Retinal pigment epithelial cell (primary cell): Measurements from ENCODE around the gene HIP1.
"Not testable (repeated sequence)": the region's sequence is repeated elsewhere in the genome, so short reads cannot be mapped to it uniquely, and the experiment has no call there.

ENCODE experiments used
- DNase-seq: peaks from one replicate; pipeline ENCODE4 v3.0.0-alpha.2; 2010; ENCODE audit warnings: low read depth
- H3K4me3 ChIP-seq: 2 replicates; pipeline ENCODE4 v1.5.1; 2011; ENCODE audit warnings: mild to moderate bottlenecking, low read length, control low read depth, moderate library complexity
- TF ChIP-seq, protein P1 (sequence below): conservative IDR thresholded peaks from 2 replicates; pipeline ENCODE4 v1.5.1; 2011; ENCODE audit warnings: low read depth, low read length, control low read depth, inconsistent platforms

HIP1 gene

DNA sequence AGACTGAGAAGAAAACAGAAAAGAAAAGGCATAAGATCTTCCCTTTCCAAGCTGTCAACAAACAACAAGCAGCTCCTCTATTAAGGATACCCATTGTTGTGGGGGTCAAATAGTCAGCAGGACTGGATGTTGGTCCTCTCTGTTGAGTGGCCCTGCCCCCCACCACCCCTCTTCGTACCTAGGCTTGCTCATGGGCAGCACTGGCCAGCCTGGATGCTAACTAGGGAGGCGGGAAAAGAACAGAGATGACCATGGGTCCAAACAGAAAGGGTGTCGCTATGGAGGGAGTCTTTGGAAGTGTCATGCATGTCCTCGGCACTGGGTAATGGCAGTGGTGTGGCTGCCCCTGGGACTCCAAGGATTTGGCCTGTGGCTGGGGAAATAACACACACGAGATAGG is 201.0 kb downstream of the HIP1 start:
- no peak overlapping the region for H3K4me3 ChIP-seq
- no peak for DNase-seq
- TF ChIP-seq, protein P1, sequence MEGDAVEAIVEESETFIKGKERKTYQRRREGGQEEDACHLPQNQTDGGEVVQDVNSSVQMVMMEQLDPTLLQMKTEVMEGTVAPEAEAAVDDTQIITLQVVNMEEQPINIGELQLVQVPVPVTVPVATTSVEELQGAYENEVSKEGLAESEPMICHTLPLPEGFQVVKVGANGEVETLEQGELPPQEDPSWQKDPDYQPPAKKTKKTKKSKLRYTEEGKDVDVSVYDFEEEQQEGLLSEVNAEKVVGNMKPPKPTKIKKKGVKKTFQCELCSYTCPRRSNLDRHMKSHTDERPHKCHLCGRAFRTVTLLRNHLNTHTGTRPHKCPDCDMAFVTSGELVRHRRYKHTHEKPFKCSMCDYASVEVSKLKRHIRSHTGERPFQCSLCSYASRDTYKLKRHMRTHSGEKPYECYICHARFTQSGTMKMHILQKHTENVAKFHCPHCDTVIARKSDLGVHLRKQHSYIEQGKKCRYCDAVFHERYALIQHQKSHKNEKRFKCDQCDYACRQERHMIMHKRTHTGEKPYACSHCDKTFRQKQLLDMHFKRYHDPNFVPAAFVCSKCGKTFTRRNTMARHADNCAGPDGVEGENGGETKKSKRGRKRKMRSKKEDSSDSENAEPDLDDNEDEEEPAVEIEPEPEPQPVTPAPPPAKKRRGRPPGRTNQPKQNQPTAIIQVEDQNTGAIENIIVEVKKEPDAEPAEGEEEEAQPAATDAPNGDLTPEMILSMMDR = no peak

DNA sequence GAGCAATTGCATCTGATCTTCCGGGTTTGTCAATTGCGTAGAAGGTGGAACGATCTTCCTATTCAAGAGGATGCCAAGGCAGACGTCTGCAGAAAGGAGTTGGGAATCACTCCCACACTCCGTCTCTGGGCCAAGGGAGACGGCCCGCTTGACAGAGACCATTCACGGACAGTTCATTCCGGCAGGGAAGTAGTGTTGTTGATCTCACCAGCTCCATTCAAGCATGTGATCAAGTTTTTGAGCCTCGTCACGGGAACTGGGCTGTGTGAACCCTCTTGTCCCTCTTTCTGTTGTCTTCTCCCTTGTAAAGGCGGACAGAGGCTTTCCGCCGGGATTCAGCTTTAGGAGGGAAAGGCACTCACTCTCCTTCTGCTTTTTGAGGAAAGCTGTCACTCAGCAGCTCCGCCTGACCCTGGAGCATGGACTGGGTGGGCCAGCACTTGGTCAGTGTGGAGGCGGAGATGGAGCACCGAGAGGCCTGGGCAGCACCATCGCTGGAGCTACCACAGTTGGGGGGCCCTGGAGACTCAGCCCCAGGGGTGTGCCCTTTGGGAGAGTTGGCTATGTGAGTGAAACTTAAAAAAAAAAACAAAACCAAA is 201.7 kb downstream of the HIP1 start:
- DNase-seq = no peak
- H3K4me3 ChIP-seq = no peak overlapping the region
- TF ChIP-seq, protein P1 = no peak

DNA sequence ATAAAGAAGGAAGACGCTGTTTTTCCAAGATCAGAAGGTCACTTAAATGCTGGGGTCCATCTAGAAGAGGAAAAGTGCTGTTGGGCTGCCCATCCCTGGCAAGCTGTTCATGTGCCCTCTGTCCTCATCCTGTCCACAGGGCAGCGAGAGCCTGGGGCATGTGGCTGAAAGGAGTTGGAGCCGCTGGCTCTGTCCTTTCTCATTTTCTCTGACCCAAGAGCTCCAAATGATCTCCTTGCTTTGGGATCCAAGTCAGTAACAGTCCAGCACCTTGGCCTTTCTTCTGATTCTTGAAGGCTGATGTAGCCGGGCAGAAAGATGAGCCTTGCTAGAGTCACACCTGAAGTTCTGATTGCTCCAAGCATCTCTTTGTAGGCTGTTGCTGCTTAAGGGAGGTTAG is 202.2 kb downstream of the HIP1 start:
- H3K4me3 ChIP-seq = no peak overlapping the region
- TF ChIP-seq, protein P1 = no peak
- DNase-seq = no peak

DNA sequence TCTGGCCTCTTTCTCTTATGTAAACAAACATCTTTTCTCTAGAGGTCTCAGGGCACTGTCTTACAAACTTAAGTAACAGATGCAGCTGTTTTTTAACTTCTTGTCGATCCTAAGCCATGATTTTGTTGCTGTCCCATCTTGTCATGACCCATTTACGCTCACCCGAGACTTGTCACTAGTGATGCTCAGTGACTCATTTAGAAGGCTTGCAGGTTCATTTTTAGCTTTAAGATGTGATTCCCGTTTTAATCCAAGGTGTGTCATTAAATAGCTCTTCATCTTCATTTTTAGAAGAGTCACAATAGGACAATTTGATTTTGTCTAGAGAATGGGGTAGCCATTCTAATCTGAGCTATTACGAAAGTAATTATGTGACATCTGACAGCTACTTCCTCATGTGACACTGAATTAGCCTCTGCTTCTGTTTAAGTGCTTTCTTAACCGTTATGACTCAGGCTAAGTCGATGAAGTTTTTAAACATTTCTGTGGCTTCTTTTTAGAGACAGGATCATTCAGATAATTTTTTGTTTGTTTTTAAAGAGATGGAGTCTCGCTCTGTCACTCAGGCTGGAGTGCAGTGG is 203.9 kb downstream of the HIP1 start:
- no peak for DNase-seq
- H3K4me3 ChIP-seq = no peak overlapping the region
- TF ChIP-seq, protein P1 = no peak

DNA sequence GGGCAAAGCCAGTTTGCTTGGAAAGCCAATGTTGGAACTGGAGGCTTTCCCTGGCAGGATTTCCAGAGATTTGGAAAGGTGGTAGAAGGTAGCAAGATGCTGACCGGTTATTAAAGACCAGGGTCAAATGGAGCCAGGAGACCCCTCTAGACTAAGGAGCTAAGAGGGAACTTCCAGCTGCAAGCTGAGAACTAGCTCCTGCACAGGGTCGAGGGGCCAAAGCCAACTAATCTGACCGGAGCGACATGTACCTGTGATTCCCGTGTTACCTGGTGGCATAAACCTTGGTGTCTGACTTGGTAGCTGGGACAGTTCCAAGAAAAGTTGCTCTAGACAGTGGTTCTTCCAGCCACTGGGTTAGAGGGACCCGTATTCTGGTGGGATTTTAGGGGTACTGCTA is 204.8 kb downstream of the HIP1 start:
- TF ChIP-seq, protein P1 = no peak
- DNase-seq = no peak
- no peak overlapping the region for H3K4me3 ChIP-seq

DNA sequence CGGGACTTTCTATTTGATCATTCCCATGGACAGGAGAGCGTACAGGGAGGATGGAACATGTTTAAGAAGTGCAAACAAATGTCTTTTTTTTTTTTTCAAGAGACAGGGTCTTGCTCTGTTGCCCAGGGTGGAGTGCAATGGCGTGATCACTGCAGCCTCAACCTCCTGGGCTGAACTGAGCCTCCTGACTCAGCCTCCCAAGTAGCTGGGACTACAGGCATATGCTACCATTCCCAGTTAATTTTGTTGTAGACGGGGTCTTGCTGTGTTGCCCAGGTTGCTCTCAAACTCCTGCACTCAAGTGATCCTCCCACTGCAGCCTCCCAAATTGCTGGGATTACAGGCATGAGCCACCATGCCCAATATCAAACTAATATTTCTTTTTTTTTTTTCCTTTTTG is 206.1 kb downstream of the HIP1 start:
- no peak overlapping the region for H3K4me3 ChIP-seq
- no peak for DNase-seq
- TF ChIP-seq, protein P1 = no peak

DNA sequence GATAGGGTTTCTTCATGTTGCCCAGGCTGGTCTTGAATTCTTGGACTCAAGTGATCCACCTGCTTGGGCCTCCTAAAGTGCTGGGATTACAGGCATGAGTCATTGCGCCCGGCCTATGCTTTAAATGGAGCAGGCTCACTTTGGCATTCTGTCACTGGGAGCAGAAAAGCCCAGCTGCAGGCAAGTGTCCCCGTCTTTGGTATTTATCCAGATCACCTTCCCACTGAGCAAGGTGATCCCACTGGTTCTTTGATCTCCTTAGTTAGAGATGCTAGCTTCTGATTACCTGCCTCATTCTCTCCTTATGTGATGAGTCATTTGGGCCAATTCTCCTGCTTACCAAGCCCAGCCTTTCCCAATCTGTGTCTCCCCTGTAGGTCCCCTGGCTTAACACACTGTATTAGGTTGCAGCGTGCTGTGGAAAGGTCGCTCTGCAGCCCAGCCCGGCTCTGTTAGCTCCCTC is 207.4 kb downstream of the HIP1 start:
- TF ChIP-seq, protein P1 = no peak
- no peak for DNase-seq
- no peak overlapping the region for H3K4me3 ChIP-seq

DNA sequence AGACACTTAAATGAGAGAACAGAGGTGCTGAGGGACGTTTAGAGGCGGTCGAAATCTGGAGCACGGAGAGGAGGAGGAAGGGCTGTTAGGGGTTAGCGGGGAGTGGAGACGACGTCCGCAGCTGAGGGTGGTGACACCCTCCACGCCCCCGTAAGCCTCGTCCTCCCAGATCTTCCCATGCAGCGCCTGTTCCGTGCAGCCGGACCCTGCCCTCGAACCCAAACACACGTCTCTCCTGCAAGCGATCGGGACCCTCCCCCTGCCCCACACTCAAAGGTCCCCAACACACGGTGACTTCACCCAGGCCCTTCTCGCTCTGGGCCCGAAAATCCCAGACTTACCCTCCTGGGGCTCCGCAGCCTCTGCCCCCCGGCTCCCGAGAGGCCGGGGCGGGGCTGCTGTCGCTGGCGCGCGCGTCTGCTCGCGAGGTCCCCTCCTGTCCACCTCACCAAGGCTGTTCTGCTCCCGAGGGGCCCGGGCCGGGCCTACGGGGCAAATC is 211.5 kb downstream of the HIP1 start:
- DNase-seq = not testable (repeated sequence)
- peak overlapping the region; percentile 81 for H3K4me3 ChIP-seq

DNA sequence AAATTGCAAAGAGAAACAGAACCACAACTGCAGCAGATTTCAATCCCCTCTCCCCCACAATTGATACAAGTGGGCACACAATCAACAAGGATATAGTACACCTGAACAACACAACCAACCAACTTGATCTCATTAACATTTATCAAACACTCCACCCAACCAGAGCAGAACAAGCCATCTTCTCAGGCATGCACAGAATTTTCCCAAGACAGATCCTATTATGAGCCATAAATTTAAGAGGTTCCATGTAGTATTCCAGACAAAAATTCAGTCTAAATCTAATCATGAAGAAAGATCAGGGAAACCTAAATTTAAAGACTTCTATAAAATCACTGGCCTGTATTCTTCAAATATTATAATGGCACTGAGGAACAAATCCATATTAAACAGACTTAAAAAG is 217.0 kb downstream of the HIP1 start:
- not testable (repeated sequence) for H3K4me3 ChIP-seq, DNase-seq

DNA sequence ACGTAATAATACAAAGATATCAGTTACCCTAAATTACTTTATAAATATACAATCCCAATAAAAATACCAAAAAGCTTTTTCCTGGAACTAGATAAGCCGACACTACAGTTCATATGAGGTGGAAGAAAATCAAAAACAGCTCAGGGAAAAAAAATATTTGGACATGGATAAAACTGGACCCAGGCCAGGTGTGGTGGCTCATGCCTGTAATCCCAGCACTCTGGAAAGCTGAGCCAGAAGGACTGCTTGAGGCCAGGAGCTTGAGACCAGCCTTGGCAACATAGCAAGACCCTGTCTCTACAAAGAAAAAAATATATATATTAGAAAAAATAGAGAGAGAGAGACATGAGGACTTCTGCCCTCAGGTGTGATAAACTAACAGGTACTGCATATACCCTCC is 219.9 kb downstream of the HIP1 start:
- not testable (repeated sequence) for H3K4me3 ChIP-seq, DNase-seq

DNA sequence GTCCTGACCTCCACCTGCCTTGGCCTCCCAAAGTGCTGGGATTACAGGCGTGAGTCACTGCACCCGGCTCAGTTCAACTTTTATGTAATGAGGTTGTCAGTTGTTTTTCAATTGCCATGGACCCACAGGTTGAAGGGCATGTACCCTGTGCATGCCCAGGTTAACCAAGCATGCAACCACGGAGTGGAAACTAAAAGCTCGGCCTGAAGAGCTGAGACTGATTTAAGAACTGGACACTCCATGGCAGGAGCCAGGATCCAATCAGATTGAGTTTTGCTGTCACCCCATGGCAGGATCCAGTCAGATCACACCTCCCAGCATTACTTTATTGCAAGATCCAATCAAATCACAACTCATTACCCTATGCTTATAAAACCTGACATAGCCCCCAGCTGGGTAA is 229.7 kb downstream of the HIP1 start:
- H3K4me3 ChIP-seq, DNase-seq: not testable (repeated sequence)
